K562 (cell line): ENCODE results near the gene P3H1. TPM values are rescaled to one million over a fixed set of nuclear protein-coding genes. Genes with fewer than 3 reads are reported as not detected.

Experiments used
- ZNF239 ChIP-seq: fragments of 250-450 bp; sonication (Bioruptor Pico); IDR thresholded peaks from 2 replicates; pipeline ENCODE4 v1.4.0; 2020; ENCODE audit warnings: mild to moderate bottlenecking
- polyA plus RNA-seq, 8 experiments: library from polyadenylated mRNA; depleted of rRNA in 4 of 8; stranded (reverse) in 5 of 8; unstranded in 3 of 8; fragments of >200 nt; fragmentation: Nextera tagmentation in 2 of 8; fragmentation: Illumina TruSeq in 1 of 8; extraction: Ambion mirVana in 2 of 8; extraction: Trizol in 1 of 8; gene quantifications; 2 replicates each; pipeline versions ENCODE4 v1.2.1 to v1.2.3, GENCODE V29; 2011 to 2014; ENCODE audit warnings: inconsistent platforms in 1 of 8, missing spikeins in 1 of 8
- total RNA-seq, 7 experiments: library from RNA; depleted of rRNA in 6 of 7; stranded (reverse); fragments of >200 nt in 6 of 7; fragmentation: Illumina TruSeq in 2 of 7; extraction: Trizol in 2 of 7; gene quantifications; 2 replicates each; pipeline versions ENCODE4 v1.2.1 to v1.2.3, GENCODE V29; 2011 to 2021; ENCODE audit warnings: low replicate concordance in 1 of 7
- TF ChIP-seq, protein P1 (sequence below), 2 experiments: fragments of 450-650 bp in 1 of 2; sonication (generic) in 1 of 2; formaldehyde crosslinking in 1 of 2; IDR thresholded peaks; 2 replicates each; pipeline versions ENCODE4 v1.7.1 to v1.9.0; 2016 to 2022; ENCODE audit warnings: inconsistent platforms in 1 of 2, mild to moderate bottlenecking in 1 of 2, missing genetic modification reagents in 1 of 2

The P3H1 gene
- total and polyA plus RNA-seq, 9 of the 15 experiments (the other 6 are each of a cell fraction or from before 2014, with no cell fraction given) = 1.7 to 81.7 (median 45.7) TPM

GRCh38 chr1:42736571-42737200 is 30.1 kb downstream of the P3H1 start (continued):
- TF ChIP-seq, protein P1, sequence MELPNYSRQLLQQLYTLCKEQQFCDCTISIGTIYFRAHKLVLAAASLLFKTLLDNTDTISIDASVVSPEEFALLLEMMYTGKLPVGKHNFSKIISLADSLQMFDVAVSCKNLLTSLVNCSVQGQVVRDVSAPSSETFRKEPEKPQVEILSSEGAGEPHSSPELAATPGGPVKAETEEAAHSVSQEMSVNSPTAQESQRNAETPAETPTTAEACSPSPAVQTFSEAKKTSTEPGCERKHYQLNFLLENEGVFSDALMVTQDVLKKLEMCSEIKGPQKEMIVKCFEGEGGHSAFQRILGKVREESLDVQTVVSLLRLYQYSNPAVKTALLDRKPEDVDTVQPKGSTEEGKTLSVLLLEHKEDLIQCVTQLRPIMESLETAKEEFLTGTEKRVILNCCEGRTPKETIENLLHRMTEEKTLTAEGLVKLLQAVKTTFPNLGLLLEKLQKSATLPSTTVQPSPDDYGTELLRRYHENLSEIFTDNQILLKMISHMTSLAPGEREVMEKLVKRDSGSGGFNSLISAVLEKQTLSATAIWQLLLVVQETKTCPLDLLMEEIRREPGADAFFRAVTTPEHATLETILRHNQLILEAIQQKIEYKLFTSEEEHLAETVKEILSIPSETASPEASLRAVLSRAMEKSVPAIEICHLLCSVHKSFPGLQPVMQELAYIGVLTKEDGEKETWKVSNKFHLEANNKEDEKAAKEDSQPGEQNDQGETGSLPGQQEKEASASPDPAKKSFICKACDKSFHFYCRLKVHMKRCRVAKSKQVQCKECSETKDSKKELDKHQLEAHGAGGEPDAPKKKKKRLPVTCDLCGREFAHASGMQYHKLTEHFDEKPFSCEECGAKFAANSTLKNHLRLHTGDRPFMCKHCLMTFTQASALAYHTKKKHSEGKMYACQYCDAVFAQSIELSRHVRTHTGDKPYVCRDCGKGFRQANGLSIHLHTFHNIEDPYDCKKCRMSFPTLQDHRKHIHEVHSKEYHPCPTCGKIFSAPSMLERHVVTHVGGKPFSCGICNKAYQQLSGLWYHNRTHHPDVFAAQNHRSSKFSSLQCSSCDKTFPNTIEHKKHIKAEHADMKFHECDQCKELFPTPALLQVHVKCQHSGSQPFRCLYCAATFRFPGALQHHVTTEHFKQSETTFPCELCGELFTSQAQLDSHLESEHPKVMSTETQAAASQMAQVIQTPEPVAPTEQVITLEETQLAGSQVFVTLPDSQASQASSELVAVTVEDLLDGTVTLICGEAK (IDR thresholded peaks at IDR 0.05) = no peak
- TF ChIP-seq, protein P1 (CRISPR knock-in tag; IDR thresholded peaks at IDR 0.05) = no peak
- no peak for TF ChIP-seq ZNF239 (CRISPR knock-in tag)
